Measurements from ENCODE around the gene EXD3. TPM values are rescaled to one million over a fixed set of nuclear protein-coding genes. Genes with fewer than 3 reads are reported as not detected.

The EXD3 gene
- total and polyA plus RNA-seq, 5 donors from 2014 or later: 4.7 to 27.3 (median 5.8) TPM

- ATAC-seq (ENCODE audit: low read depth in 2 of 2): no peak
- no peak overlapping the region for H3K27ac Mint-ChIP-seq
Measured at GRCh38 chr9:137358126-137358525, 64.8 kb downstream of the EXD3 start.

GRCh38 chr9:137357166-137357565 lies 65.8 kb downstream of the EXD3 start:
- no peaks in the 10 kb centered on the region for H3K27me3 ChIP-seq (ENCODE audit: control insufficient read depth, insufficient read depth, low read length)
- H3K4me3 ChIP-seq (ENCODE audit: low read depth, low read length): no peak overlapping the region
- ATAC-seq (ENCODE audit: low read depth in 2 of 2): no peak
- Mint-ChIP-seq H3K9me3 (peaks cover 0 to 16% (median 4%) of the 10 kb centered on the region in 7 donors), H3K27ac (peak overlapping the region in 1 of 3 donors; percentile 7), H3K4me3 (no peak overlapping the region), H3K36me3 (no peaks in the 10 kb centered on the region), H3K4me1 (no peaks in the 10 kb centered on the region), H3K27me3 (no peaks in the 10 kb centered on the region)
- H3K9me3 ChIP-seq (ENCODE audit: control insufficient read depth in 2 of 2, low read length in 2 of 2): peaks cover 0 to 21% of the 10 kb centered on the region in 2 experiments
- H3K27ac ChIP-seq (ENCODE audit: insufficient read depth, low read length, poor library complexity, severe bottlenecking): no peak overlapping the region
- no peaks in the 10 kb centered on the region for H3K36me3 ChIP-seq (ENCODE audit: control insufficient read depth, insufficient read depth, low read length)
- H3K4me1 ChIP-seq (ENCODE audit: control insufficient read depth, insufficient read depth, low read length, poor library complexity, severe bottlenecking): no peaks in the 10 kb centered on the region
- DNase-seq: no peak

More at GRCh38 chr9:137358126-137358525, 64.8 kb downstream of the EXD3 start:
- Mint-ChIP-seq H3K27me3 (no peaks in the 10 kb centered on the region), H3K36me3 (no peaks in the 10 kb centered on the region), H3K4me1 (no peaks in the 10 kb centered on the region), H3K4me3 (no peak overlapping the region), H3K9me3 (peaks cover 0 to 16% (median 4%) of the 10 kb centered on the region in 7 donors)
- H3K4me1 ChIP-seq (ENCODE audit: control insufficient read depth, insufficient read depth, low read length, poor library complexity, severe bottlenecking): no peaks in the 10 kb centered on the region
- no peak overlapping the region for H3K27ac ChIP-seq (ENCODE audit: insufficient read depth, low read length, poor library complexity, severe bottlenecking)
- H3K4me3 ChIP-seq (ENCODE audit: low read depth, low read length): no peak overlapping the region
- peaks cover 0 to 21% of the 10 kb centered on the region in 2 experiments for H3K9me3 ChIP-seq (ENCODE audit: control insufficient read depth in 2 of 2, low read length in 2 of 2)
- no peaks in the 10 kb centered on the region for H3K27me3 ChIP-seq (ENCODE audit: control insufficient read depth, insufficient read depth, low read length)
- no peak for DNase-seq
- H3K36me3 ChIP-seq (ENCODE audit: control insufficient read depth, insufficient read depth, low read length): no peaks in the 10 kb centered on the region

GRCh38 chr9:137355761-137356365 lies 67.1 kb downstream of the EXD3 start:
- no peak for DNase-seq
- Histone ChIP-seq H3K36me3 (ENCODE audit: control insufficient read depth, insufficient read depth, low read length) (no peaks in the 10 kb centered on the region), H3K9me3 (ENCODE audit: control insufficient read depth in 2 of 2, low read length in 2 of 2) (peaks cover 0 to 21% of the 10 kb centered on the region in 2 experiments), H3K4me3 (ENCODE audit: low read depth, low read length) (no peak overlapping the region), H3K27ac (ENCODE audit: insufficient read depth, low read length, poor library complexity, severe bottlenecking) (no peak overlapping the region), H3K4me1 (ENCODE audit: control insufficient read depth, insufficient read depth, low read length, poor library complexity, severe bottlenecking) (no peaks in the 10 kb centered on the region), H3K27me3 (ENCODE audit: control insufficient read depth, insufficient read depth, low read length) (no peaks in the 10 kb centered on the region)
- no peaks in the 10 kb centered on the region for H3K27me3 Mint-ChIP-seq
- H3K36me3 Mint-ChIP-seq: no peaks in the 10 kb centered on the region
- no peak overlapping the region for H3K4me3 Mint-ChIP-seq
- H3K9me3 Mint-ChIP-seq: peaks cover 0 to 16% (median 3%) of the 10 kb centered on the region in 7 donors
- ATAC-seq (ENCODE audit: low read depth in 2 of 2): no peak
- no peak overlapping the region for H3K27ac Mint-ChIP-seq
- H3K4me1 Mint-ChIP-seq: no peaks in the 10 kb centered on the region

- H3K27me3 ChIP-seq (ENCODE audit: control insufficient read depth, insufficient read depth, low read length): no peaks in the 10 kb centered on the region
- H3K36me3 Mint-ChIP-seq: no peaks in the 10 kb centered on the region
- H3K4me3 ChIP-seq (ENCODE audit: low read depth, low read length): no peak overlapping the region
- DNase-seq (no peak), ATAC-seq (ENCODE audit: low read depth in 2 of 2) (no peak)
- H3K9me3 Mint-ChIP-seq: peaks cover 0 to 16% (median 3%) of the 10 kb centered on the region in 7 donors
- H3K4me1 ChIP-seq (ENCODE audit: control insufficient read depth, insufficient read depth, low read length, poor library complexity, severe bottlenecking): no peaks in the 10 kb centered on the region
- no peaks in the 10 kb centered on the region for H3K36me3 ChIP-seq (ENCODE audit: control insufficient read depth, insufficient read depth, low read length)
- no peak overlapping the region for H3K27ac ChIP-seq (ENCODE audit: insufficient read depth, low read length, poor library complexity, severe bottlenecking)
- H3K27me3 Mint-ChIP-seq: no peaks in the 10 kb centered on the region
- H3K9me3 ChIP-seq (ENCODE audit: control insufficient read depth in 2 of 2, low read length in 2 of 2): peaks cover 0 to 21% of the 10 kb centered on the region in 2 experiments
- no peak overlapping the region for H3K4me3 Mint-ChIP-seq
- no peak overlapping the region for H3K27ac Mint-ChIP-seq
- no peaks in the 10 kb centered on the region for H3K4me1 Mint-ChIP-seq
Measured at GRCh38 chr9:137354845-137355760, 67.9 kb downstream of the EXD3 start.

- Histone ChIP-seq H3K36me3 (ENCODE audit: control insufficient read depth, insufficient read depth, low read length) (no peaks in the 10 kb centered on the region), H3K4me1 (ENCODE audit: control insufficient read depth, insufficient read depth, low read length, poor library complexity, severe bottlenecking) (no peaks in the 10 kb centered on the region), H3K27me3 (ENCODE audit: control insufficient read depth, insufficient read depth, low read length) (no peaks in the 10 kb centered on the region), H3K27ac (ENCODE audit: insufficient read depth, low read length, poor library complexity, severe bottlenecking) (no peak overlapping the region), H3K9me3 (ENCODE audit: control insufficient read depth in 2 of 2, low read length in 2 of 2) (peaks cover 0 to 21% of the 10 kb centered on the region in 2 experiments), H3K4me3 (ENCODE audit: low read depth, low read length) (no peak overlapping the region)
- no peak overlapping the region for H3K4me3 Mint-ChIP-seq
- no peaks in the 10 kb centered on the region for H3K4me1 Mint-ChIP-seq
- H3K9me3 Mint-ChIP-seq: peaks cover 0 to 16% (median 3%) of the 10 kb centered on the region in 7 donors
- ATAC-seq (ENCODE audit: low read depth in 2 of 2): no peak
- H3K27ac Mint-ChIP-seq: no peak overlapping the region
- H3K36me3 Mint-ChIP-seq: no peaks in the 10 kb centered on the region
- no peak for DNase-seq
- no peaks in the 10 kb centered on the region for H3K27me3 Mint-ChIP-seq
Measured at GRCh38 chr9:137354153-137354844, 68.7 kb downstream of the EXD3 start.

GRCh38 chr9:137353223-137354152 lies 69.5 kb downstream of the EXD3 start:
- Mint-ChIP-seq H3K9me3 (peaks cover 0 to 16% (median 3%) of the 10 kb centered on the region in 7 donors), H3K36me3 (no peaks in the 10 kb centered on the region), H3K4me3 (no peak overlapping the region), H3K4me1 (no peaks in the 10 kb centered on the region), H3K27me3 (no peaks in the 10 kb centered on the region), H3K27ac (no peak overlapping the region)
- Histone ChIP-seq H3K4me3 (ENCODE audit: low read depth, low read length) (no peak overlapping the region), H3K36me3 (ENCODE audit: control insufficient read depth, insufficient read depth, low read length) (no peaks in the 10 kb centered on the region), H3K27me3 (ENCODE audit: control insufficient read depth, insufficient read depth, low read length) (no peaks in the 10 kb centered on the region), H3K4me1 (ENCODE audit: control insufficient read depth, insufficient read depth, low read length, poor library complexity, severe bottlenecking) (no peaks in the 10 kb centered on the region), H3K27ac (ENCODE audit: insufficient read depth, low read length, poor library complexity, severe bottlenecking) (no peak overlapping the region), H3K9me3 (ENCODE audit: control insufficient read depth in 2 of 2, low read length in 2 of 2) (peaks cover 0 to 21% of the 10 kb centered on the region in 2 experiments)
- no peak for ATAC-seq (ENCODE audit: low read depth in 2 of 2)
- no peak for DNase-seq

All from CD4-positive, CD25-positive, alpha-beta regulatory T cell (primary cell).